Hepatocyte (in vitro differentiated cells): ENCODE measurements around the gene ARL14EPL. TPM values are rescaled to one million over a fixed set of nuclear protein-coding genes. Genes with fewer than 3 reads are reported as not detected.

Experiments
- DNase-seq: peaks from one replicate; pipeline ENCODE4 v3.0.0-alpha.2; 2016; ENCODE audit warnings: low spot score
- H2AFZ ChIP-seq: fragments of 200-600 bp; sonication (generic); 2 replicates; pipeline ENCODE4 v1.6.0; 2016; ENCODE audit warnings: antibody characterized with exemption, mild to moderate bottlenecking
- H3K27ac ChIP-seq: fragments of 200-600 bp; sonication (generic); 2 replicates; pipeline ENCODE4 v1.5.1; 2016; ENCODE audit warnings: mild to moderate bottlenecking
- H3K27me3 ChIP-seq: fragments of 200-600 bp; sonication (generic); 2 replicates; pipeline ENCODE4 v1.6.1; 2016
- H3K36me3 ChIP-seq: fragments of 200-600 bp; sonication (generic); replicated peaks from 2 replicates; pipeline ENCODE4 v1.5.1; 2016; ENCODE audit warnings: low read depth; ENCODE audit not compliant: insufficient read depth
- H3K4me1 ChIP-seq: fragments of 200-600 bp; sonication (generic); 2 replicates; pipeline ENCODE4 v1.5.1; 2016; ENCODE audit warnings: mild to moderate bottlenecking, moderate library complexity; ENCODE audit not compliant: insufficient read depth
- H3K4me2 ChIP-seq: fragments of 200-600 bp; sonication (generic); 2 replicates; pipeline ENCODE4 v1.6.0; 2016
- H3K4me3 ChIP-seq: fragments of 200-600 bp; sonication (generic); 2 replicates; pipeline ENCODE4 v1.5.1; 2016; ENCODE audit warnings: mild to moderate bottlenecking
- H3K79me2 ChIP-seq: fragments of 200-600 bp; sonication (generic); 2 replicates; pipeline ENCODE4 v1.6.0; 2017; ENCODE audit warnings: mild to moderate bottlenecking
- H3K9me2 ChIP-seq: fragments of 200-600 bp; sonication (generic); replicated peaks from 2 replicates; pipeline ENCODE4 v1.6.0; 2017; ENCODE audit warnings: mild to moderate bottlenecking; ENCODE audit not compliant: insufficient read depth
- H3K9me3 ChIP-seq: fragments of 200-600 bp; sonication (generic); 2 replicates; pipeline ENCODE4 v1.5.1; 2016; ENCODE audit warnings: low read depth, mild to moderate bottlenecking
- H4K20me1 ChIP-seq: fragments of 200-600 bp; sonication (generic); 2 replicates; pipeline ENCODE4 v1.6.0; 2016; ENCODE audit warnings: mild to moderate bottlenecking; ENCODE audit not compliant: insufficient read depth, poor library complexity, severe bottlenecking
- EZH2 ChIP-seq: fragments of 200-600 bp; sonication (generic); IDR thresholded peaks from 2 replicates; pipeline ENCODE4 v1.6.1; 2016; ENCODE audit warnings: antibody characterized with exemption, mild to moderate bottlenecking, borderline replicate concordance
- EZH2phosphoT487 ChIP-seq: fragments of 200-600 bp; sonication (generic); IDR thresholded peaks from one replicate; pipeline ENCODE4 v1.6.1; 2018; ENCODE audit warnings: antibody characterized with exemption, mild to moderate bottlenecking, low read depth, moderate library complexity; ENCODE audit not compliant: unreplicated experiment, severe bottlenecking
- WGBS: methylation state at CpG from one replicate; pipeline ENCODE4 v1.1.6; 2016; ENCODE audit warnings: low lambda C conversion rate; ENCODE audit errors: missing lambda C conversion rate; 5-methylcytosine and 5-hydroxymethylcytosine counted together
- polyA plus RNA-seq: library from polyadenylated mRNA; unstranded; fragments of >200 nt; fragmentation: Nextera tagmentation; extraction: Ambion mirVana; gene quantifications from 2 replicates; pipeline ENCODE4 v1.2.1, GENCODE V29; 2016
- total RNA-seq: library from RNA; depleted of rRNA; stranded (reverse); fragments of >200 nt; gene quantifications from 2 replicates; pipeline ENCODE4 v1.2.3, GENCODE V29; 2014
- TF ChIP-seq, protein P1 (sequence below): fragments of 200-600 bp; sonication (generic); IDR thresholded peaks from 2 replicates; pipeline ENCODE4 v1.5.1; 2016; ENCODE audit warnings: antibody characterized with exemption, mild to moderate bottlenecking; ENCODE audit not compliant: poor library complexity

Gene ARL14EPL
- total and polyA plus RNA-seq, 2 experiments from 2014 or later = 0.07 TPM; not detected in 1

DNA sequence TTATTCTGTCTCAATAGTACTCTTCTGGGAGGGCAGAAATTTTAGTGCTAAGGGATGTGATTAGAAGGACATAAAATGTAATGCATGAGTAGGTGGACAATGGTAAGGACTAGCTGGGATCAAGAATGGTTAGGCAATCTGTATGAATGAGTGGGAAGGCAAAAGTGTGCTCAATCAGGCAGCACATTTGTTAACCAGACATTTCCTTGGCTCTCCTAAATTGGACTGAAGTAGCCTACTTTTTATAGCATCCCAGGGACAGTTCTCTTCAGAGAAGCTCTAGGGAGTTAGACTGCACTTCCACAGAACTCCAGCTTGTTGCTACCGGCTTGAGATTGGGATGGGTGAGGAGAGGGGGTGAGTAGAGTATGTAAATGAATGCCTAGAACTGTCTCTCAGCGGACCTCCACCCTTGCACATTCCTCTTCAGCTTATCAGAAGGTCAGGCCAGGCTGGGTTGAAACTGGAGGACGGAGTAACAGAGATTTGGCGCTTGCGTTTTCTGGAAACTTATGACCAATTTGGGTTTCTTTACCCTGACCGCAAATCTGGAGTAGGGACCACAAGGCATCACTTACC is 19.0 kb upstream of the ARL14EPL start:
- Histone ChIP-seq H3K36me3 (no peaks in the 10 kb centered on the region), H3K9me2 (no peaks in the 10 kb centered on the region), H4K20me1 (no peaks in the 10 kb centered on the region), H3K27me3 (no peaks in the 10 kb centered on the region), H3K27ac (no peak overlapping the region), H3K79me2 (no peaks in the 10 kb centered on the region), H3K4me2 (no peak overlapping the region), H2AFZ (no peak overlapping the region), H3K4me3 (no peak overlapping the region), H3K4me1 (no peaks in the 10 kb centered on the region), H3K9me3 (no peaks in the 10 kb centered on the region)
- WGBS = 69% methylated on average over 6 of the region's 6 CpGs
- no peak for DNase-seq
- TF ChIP-seq, protein P1, sequence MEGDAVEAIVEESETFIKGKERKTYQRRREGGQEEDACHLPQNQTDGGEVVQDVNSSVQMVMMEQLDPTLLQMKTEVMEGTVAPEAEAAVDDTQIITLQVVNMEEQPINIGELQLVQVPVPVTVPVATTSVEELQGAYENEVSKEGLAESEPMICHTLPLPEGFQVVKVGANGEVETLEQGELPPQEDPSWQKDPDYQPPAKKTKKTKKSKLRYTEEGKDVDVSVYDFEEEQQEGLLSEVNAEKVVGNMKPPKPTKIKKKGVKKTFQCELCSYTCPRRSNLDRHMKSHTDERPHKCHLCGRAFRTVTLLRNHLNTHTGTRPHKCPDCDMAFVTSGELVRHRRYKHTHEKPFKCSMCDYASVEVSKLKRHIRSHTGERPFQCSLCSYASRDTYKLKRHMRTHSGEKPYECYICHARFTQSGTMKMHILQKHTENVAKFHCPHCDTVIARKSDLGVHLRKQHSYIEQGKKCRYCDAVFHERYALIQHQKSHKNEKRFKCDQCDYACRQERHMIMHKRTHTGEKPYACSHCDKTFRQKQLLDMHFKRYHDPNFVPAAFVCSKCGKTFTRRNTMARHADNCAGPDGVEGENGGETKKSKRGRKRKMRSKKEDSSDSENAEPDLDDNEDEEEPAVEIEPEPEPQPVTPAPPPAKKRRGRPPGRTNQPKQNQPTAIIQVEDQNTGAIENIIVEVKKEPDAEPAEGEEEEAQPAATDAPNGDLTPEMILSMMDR = no peak
- TF ChIP-seq EZH2phosphoT487 (no peak), EZH2 (no peak)

DNA sequence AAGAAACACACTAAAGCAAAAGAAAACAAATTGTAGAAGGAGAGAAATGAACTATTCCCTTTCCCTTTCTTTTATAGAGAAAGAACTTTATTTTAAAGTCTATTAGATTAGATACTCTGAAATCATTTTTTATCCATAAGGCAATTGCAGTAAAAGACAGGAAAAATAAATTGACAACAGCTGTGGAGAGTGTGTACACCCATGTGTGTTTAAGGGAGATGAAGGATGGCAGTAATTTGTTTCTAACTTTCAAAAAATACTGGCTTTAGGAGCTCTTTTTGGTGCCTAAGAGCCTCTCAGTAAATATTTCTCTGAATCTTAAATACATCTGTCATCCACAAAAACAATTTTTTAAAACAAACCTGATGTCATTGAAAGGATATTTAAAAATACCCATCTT is 18.3 kb upstream of the ARL14EPL start:
- Histone ChIP-seq H3K9me3 (no peaks in the 10 kb centered on the region), H3K4me2 (no peak overlapping the region), H2AFZ (no peak overlapping the region), H3K36me3 (no peaks in the 10 kb centered on the region), H3K4me3 (no peak overlapping the region), H3K9me2 (no peaks in the 10 kb centered on the region), H3K4me1 (no peaks in the 10 kb centered on the region), H3K79me2 (no peaks in the 10 kb centered on the region), H3K27me3 (no peaks in the 10 kb centered on the region), H4K20me1 (no peaks in the 10 kb centered on the region), H3K27ac (no peak overlapping the region)
- DNase-seq = no peak
- no peak for TF ChIP-seq EZH2
- TF ChIP-seq, protein P1 = no peak
- no peak for TF ChIP-seq EZH2phosphoT487

DNA sequence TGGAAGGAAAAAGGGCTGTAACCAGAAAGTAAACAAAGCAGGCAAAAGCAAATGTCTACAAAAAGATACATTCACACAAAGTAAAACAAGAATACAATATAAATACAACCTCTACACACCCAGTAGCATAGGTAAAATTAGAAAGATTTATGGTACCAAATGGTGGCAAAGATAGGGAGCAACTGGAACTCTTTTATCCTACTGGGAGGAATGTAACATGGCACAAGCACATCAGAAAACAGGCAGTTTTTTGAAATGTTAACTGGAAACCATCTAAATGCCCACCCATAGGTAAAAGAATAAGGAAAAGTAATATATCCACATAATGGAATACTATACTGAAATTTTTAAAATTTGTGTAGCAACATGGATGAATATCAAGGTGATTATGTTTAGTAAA is 8.7 kb upstream of the ARL14EPL start:
- H3K4me3 ChIP-seq = no peak overlapping the region
- H2AFZ ChIP-seq = no peak overlapping the region
- H3K27me3 ChIP-seq = no peaks in the 10 kb centered on the region
- no peaks in the 10 kb centered on the region for H3K9me2 ChIP-seq
- no peaks in the 10 kb centered on the region for H3K9me3 ChIP-seq
- TF ChIP-seq EZH2 (no peak), EZH2phosphoT487 (no peak)
- TF ChIP-seq, protein P1 = no peak
- H3K4me2 ChIP-seq = no peak overlapping the region
- no peaks in the 10 kb centered on the region for H3K79me2 ChIP-seq
- no peaks in the 10 kb centered on the region for H3K4me1 ChIP-seq
- no peaks in the 10 kb centered on the region for H3K36me3 ChIP-seq
- DNase-seq = no peak
- no peak overlapping the region for H3K27ac ChIP-seq
- no peaks in the 10 kb centered on the region for H4K20me1 ChIP-seq

- TF ChIP-seq, protein P1 = no peak
- TF ChIP-seq EZH2phosphoT487 (no peak), EZH2 (no peak)
- Histone ChIP-seq H3K4me1 (no peaks in the 10 kb centered on the region), H4K20me1 (no peaks in the 10 kb centered on the region), H3K4me3 (no peak overlapping the region), H3K36me3 (no peaks in the 10 kb centered on the region), H3K4me2 (no peak overlapping the region), H3K9me2 (no peaks in the 10 kb centered on the region), H3K79me2 (no peaks in the 10 kb centered on the region), H3K27me3 (no peaks in the 10 kb centered on the region), H3K27ac (no peak overlapping the region), H3K9me3 (no peaks in the 10 kb centered on the region), H2AFZ (no peak overlapping the region)
- no peak for DNase-seq
- WGBS = 64% methylated on average over 1 of the region's 1 CpG
Measured at GRCh38 chr5:116025866-116026265, 6.4 kb upstream of the ARL14EPL start.
